Astrocyte (in vitro differentiated cells and primary cell): Measurements from ENCODE around the gene NUPR2.

ENCODE experiments used
- EZH2 ChIP-seq: IDR thresholded peaks from 2 replicates; pipeline ENCODE4 v1.6.1; 2012; ENCODE audit warnings: mild to moderate bottlenecking, low read length, inconsistent platforms; ENCODE audit not compliant: insufficient read depth
- TF ChIP-seq, protein P1 (sequence below): IDR thresholded peaks from 2 replicates; pipeline ENCODE4 v1.5.1; 2011; ENCODE audit warnings: low read depth, mild to moderate bottlenecking, inconsistent platforms, low read length, moderate library complexity; ENCODE audit not compliant: insufficient read depth

DNA sequence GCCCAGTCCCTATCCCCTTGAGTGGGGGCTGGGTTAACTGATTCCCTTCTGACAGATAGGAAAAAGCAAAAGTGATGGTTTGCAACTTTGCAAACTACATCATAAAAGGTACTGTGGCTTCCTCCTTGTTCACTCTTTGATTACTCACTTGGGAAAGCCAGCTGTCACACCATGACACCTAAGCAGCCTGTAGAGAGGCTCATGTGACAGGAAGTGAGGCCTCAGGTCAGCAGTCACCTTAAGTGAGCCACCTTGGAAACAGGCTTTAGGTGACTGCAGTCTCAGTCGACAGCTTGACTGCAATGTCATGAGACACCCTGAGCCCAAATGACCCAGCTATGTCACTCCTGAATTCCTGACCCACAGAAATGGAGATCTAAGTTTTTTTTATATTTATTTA, 5.6 kb downstream of the NUPR2 start:
- TF ChIP-seq, protein P1, sequence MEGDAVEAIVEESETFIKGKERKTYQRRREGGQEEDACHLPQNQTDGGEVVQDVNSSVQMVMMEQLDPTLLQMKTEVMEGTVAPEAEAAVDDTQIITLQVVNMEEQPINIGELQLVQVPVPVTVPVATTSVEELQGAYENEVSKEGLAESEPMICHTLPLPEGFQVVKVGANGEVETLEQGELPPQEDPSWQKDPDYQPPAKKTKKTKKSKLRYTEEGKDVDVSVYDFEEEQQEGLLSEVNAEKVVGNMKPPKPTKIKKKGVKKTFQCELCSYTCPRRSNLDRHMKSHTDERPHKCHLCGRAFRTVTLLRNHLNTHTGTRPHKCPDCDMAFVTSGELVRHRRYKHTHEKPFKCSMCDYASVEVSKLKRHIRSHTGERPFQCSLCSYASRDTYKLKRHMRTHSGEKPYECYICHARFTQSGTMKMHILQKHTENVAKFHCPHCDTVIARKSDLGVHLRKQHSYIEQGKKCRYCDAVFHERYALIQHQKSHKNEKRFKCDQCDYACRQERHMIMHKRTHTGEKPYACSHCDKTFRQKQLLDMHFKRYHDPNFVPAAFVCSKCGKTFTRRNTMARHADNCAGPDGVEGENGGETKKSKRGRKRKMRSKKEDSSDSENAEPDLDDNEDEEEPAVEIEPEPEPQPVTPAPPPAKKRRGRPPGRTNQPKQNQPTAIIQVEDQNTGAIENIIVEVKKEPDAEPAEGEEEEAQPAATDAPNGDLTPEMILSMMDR = no peak
- TF ChIP-seq EZH2 = no peak
